GM12878 (cell line): ENCODE measurements around the gene MYO9B. TPM values are rescaled to one million over a fixed set of nuclear protein-coding genes. Genes with fewer than 3 reads are reported as not detected.
A peak's percentile ranks its signal among the peaks of the same experiment; 100 is the strongest.

Source experiments
- BCL3 ChIP-seq: IDR thresholded peaks from 2 replicates; pipeline ENCODE4 v1.6.1; 2011; ENCODE audit warnings: borderline replicate concordance, low read depth, mild to moderate bottlenecking, moderate library complexity, low read length; ENCODE audit not compliant: insufficient read depth, poor library complexity, severe bottlenecking
- DPF2 ChIP-seq: fragments of 450-650 bp; IDR thresholded peaks from 2 replicates; pipeline ENCODE4 v1.6.1; 2017; ENCODE audit warnings: mild to moderate bottlenecking
- EED ChIP-seq: sonication (generic); IDR thresholded peaks from 2 replicates; pipeline ENCODE4 v1.6.1; 2016; ENCODE audit warnings: antibody characterized with exemption, low read depth
- EGR1 ChIP-seq, 2 experiments: IDR thresholded peaks; 1 replicate in 1 of 2; 2 replicates in 1 of 2; pipeline ENCODE4 v1.6.1; 2011 to 2012; ENCODE audit warnings: low read depth in 2 of 2, low read length in 2 of 2, borderline replicate concordance in 1 of 2, mild to moderate bottlenecking in 1 of 2, moderate library complexity in 1 of 2
- KDM1A ChIP-seq: fragments of 200-600 bp; sonication (generic); IDR thresholded peaks from 2 replicates; pipeline ENCODE4 v1.6.1; 2016; ENCODE audit warnings: borderline replicate concordance
- NFYB ChIP-seq: IDR thresholded peaks from 2 replicates; pipeline ENCODE4 v1.6.1; 2011; ENCODE audit warnings: low read depth, mild to moderate bottlenecking, low read length, improper control_type of control experiment, moderate library complexity; ENCODE audit not compliant: insufficient read depth
- NRF1 ChIP-seq: conservative IDR thresholded peaks from 2 replicates; pipeline ENCODE4 v1.6.1; 2011; ENCODE audit warnings: mild to moderate bottlenecking, low read depth, low read length, improper control_type of control experiment
- POLR2AphosphoS2 ChIP-seq: IDR thresholded peaks from 2 replicates; pipeline ENCODE4 v1.6.1; 2011; ENCODE audit warnings: low read depth, mild to moderate bottlenecking, low read length, improper control_type of control experiment, moderate library complexity
- RAD51 ChIP-seq: fragments of 450-650 bp; IDR thresholded peaks from 2 replicates; pipeline ENCODE4 v1.6.1; 2016; ENCODE audit warnings: moderate library complexity, mild to moderate bottlenecking, inconsistent platforms
- RELB ChIP-seq: fragments of 450-650 bp; IDR thresholded peaks from 2 replicates; pipeline ENCODE4 v1.6.1; 2017; ENCODE audit warnings: low read depth, mild to moderate bottlenecking, moderate library complexity
- SKIL ChIP-seq: fragments of 450-650 bp; IDR thresholded peaks from 2 replicates; pipeline ENCODE4 v1.6.1; 2017; ENCODE audit warnings: mild to moderate bottlenecking, low read depth, inconsistent platforms; ENCODE audit not compliant: poor library complexity, severe bottlenecking
- SMAD1 ChIP-seq: fragments of 450-650 bp; IDR thresholded peaks from 2 replicates; pipeline ENCODE4 v1.6.1; 2018; ENCODE audit warnings: mild to moderate bottlenecking, low read depth; ENCODE audit not compliant: partially characterized antibody
- SMC3 ChIP-seq: IDR thresholded peaks from 2 replicates; pipeline ENCODE4 v1.6.1; 2011; ENCODE audit warnings: low read length, improper control_type of control experiment, borderline replicate concordance
- SRF ChIP-seq, 2 experiments: IDR thresholded peaks; 2 replicates each; pipeline ENCODE4 v1.6.1; 2011; ENCODE audit warnings: low read depth in 2 of 2, low read length in 2 of 2, mild to moderate bottlenecking in 1 of 2, moderate library complexity in 1 of 2
- polyA plus RNA-seq, 11 experiments: library from polyadenylated mRNA; depleted of rRNA in 4 of 11; unstranded in 6 of 11; stranded (reverse) in 5 of 11; fragments of >200 nt; fragmentation: Nextera tagmentation in 4 of 11; fragmentation: Illumina TruSeq in 1 of 11; extraction: Ambion mirVana in 4 of 11; extraction: Trizol in 1 of 11; gene quantifications; 1 replicate in 1 of 11; 2 replicates in 10 of 11; pipeline versions ENCODE4 v1.2.1 to v1.2.3, GENCODE V29; 2011 to 2016; ENCODE audit warnings: inconsistent platforms in 2 of 11, missing spikeins in 2 of 11, low read depth in 1 of 11
- total RNA-seq, 4 experiments: library from RNA; depleted of rRNA in 3 of 4; stranded (reverse); fragments of >200 nt in 3 of 4; fragmentation: Illumina TruSeq in 1 of 4; extraction: Trizol in 1 of 4; gene quantifications; 2 replicates each; pipeline versions ENCODE4 v1.2.1 to v1.2.3, GENCODE V29; 2013 to 2021

Gene MYO9B
- total and polyA plus RNA-seq, 10 of the 15 experiments (the other 5 are each of a cell fraction or from before 2014, with no cell fraction given), result 5.4 to 165 (median 45.8) TPM

- TF ChIP-seq RELB (no peak), SRF (IDR thresholded peaks at IDR 0.05; ENCODE audit: low read depth in 2 of 2, low read length in 2 of 2) (no peak), NRF1 (no peak), BCL3 (no peak), SKIL (no peak), RAD51 (no peak), EED (no peak), SMAD1 (no peak), POLR2AphosphoS2 (no peak), EGR1 (IDR thresholded peaks at IDR 0.05; ENCODE audit: borderline replicate concordance in 1 of 2, low read depth in 2 of 2, low read length in 2 of 2) (no peak), KDM1A (no peak), NFYB (no peak), SMC3 (peak; percentile 6; the same call in 1 of the 2 replicates), DPF2 (no peak)
- TF ChIP-seq, all 136 proteins: peak for 3
Observed at GRCh38 chr19:17069193-17069592, 6.4 kb upstream of the MYO9B start (continued).
